NCI-H774 (cell line): Measurements from ENCODE around the gene B4GALT3.

Source experiments
- DNase-seq: peaks from one replicate; lab custom pipeline; 2025; lab: John Stamatoyannopoulos, UW

The B4GALT3 gene

GRCh38 chr1:161127649-161128048 is 49.7 kb downstream of the B4GALT3 start:
- no peak for DNase-seq

GRCh38 chr1:161122967-161123366 is 54.3 kb downstream of the B4GALT3 start:
- no peak for DNase-seq

GRCh38 chr1:161121834-161122233 is 55.5 kb downstream of the B4GALT3 start:
- no peak for DNase-seq
